Measurements from ENCODE around the gene SLITRK2.

SLITRK2 gene

DNA sequence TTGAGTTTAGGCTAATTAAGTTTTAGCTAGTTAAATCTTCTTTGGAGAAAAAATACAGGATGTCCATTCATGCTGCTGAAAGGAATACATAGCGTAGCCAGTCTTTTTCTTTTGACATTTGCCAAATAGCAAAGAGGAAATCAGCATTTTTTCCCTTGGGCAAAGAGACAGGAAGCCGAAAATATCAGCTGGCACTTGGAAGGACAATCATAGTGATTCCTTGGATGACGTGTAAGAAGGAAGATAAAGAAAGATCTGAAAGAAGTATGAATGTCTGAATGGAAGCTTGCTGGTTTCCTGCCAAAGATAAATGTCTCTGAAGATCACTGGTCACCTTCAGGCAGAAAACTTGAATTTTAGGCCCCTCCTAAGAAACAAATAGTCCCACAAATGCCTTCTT is 44.2 kb downstream of the SLITRK2 start:
- no peak for DNase-seq

DNA sequence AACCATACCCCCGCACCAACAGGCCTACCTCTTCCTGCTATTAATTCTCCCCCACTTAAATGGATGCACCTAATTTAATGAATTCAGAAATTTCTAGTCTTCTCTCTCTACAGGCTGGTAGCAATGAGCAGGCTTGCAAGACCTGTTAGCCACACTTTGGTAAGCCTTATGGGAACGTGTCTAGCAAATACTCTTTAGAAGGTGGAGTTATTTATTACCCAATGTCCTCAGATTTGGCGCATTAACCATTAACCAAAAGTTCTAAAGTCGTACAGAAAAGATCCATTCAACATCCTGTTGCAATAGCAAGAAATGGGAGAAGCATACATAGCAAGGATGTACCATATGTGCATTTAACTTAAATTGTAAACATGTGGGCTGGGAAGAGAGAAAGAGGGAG is 47.5 kb downstream of the SLITRK2 start:
- no peak for DNase-seq
